ENCODE measurements around the gene TCEANC2.

GRCh38 chr1:54096877-54097240 lies 43.5 kb downstream of the TCEANC2 start:
- TF ChIP-seq, protein P1, sequence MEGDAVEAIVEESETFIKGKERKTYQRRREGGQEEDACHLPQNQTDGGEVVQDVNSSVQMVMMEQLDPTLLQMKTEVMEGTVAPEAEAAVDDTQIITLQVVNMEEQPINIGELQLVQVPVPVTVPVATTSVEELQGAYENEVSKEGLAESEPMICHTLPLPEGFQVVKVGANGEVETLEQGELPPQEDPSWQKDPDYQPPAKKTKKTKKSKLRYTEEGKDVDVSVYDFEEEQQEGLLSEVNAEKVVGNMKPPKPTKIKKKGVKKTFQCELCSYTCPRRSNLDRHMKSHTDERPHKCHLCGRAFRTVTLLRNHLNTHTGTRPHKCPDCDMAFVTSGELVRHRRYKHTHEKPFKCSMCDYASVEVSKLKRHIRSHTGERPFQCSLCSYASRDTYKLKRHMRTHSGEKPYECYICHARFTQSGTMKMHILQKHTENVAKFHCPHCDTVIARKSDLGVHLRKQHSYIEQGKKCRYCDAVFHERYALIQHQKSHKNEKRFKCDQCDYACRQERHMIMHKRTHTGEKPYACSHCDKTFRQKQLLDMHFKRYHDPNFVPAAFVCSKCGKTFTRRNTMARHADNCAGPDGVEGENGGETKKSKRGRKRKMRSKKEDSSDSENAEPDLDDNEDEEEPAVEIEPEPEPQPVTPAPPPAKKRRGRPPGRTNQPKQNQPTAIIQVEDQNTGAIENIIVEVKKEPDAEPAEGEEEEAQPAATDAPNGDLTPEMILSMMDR (conservative IDR thresholded peaks at IDR 0.05): no peak
- no peak for TF ChIP-seq ZFX (IDR thresholded peaks at IDR 0.05)
